ENCODE measurements around the gene ALLC.

ALLC gene

GRCh38 chr2:3631161-3631850 is 26.7 kb upstream of the ALLC start:
- Histone ChIP-seq H3K27me3 (ENCODE audit: control insufficient read depth, insufficient read depth, low read length) (no peaks in the 10 kb centered on the region), H2AFZ (no peak overlapping the region), H3K4me3 (ENCODE audit: low read depth, low read length) (no peak overlapping the region), H3K9ac (no peak overlapping the region), H3K79me2 (no peaks in the 10 kb centered on the region), H3K27ac (no peak overlapping the region), H3K4me1 (no peaks in the 10 kb centered on the region), H3K9me3 (ENCODE audit: control insufficient read depth, low read length) (no peaks in the 10 kb centered on the region), H3K4me2 (ENCODE audit: low read length) (no peak overlapping the region), H3K36me3 (ENCODE audit: control insufficient read depth, insufficient read depth, low read length) (no peaks in the 10 kb centered on the region)
- no peak for TF ChIP-seq CTCF (IDR thresholded peaks at IDR 0.05)

- H3K27me3 ChIP-seq (ENCODE audit: control insufficient read depth, insufficient read depth, low read length): no peaks in the 10 kb centered on the region
- no peaks in the 10 kb centered on the region for H3K4me1 ChIP-seq
- no peaks in the 10 kb centered on the region for H3K9me3 ChIP-seq (ENCODE audit: control insufficient read depth, low read length)
- H2AFZ ChIP-seq: no peak overlapping the region
- H3K9ac ChIP-seq: no peak overlapping the region
- H3K4me2 ChIP-seq (ENCODE audit: low read length): no peak overlapping the region
- no peaks in the 10 kb centered on the region for H3K36me3 ChIP-seq (ENCODE audit: control insufficient read depth, insufficient read depth, low read length)
- H3K27ac ChIP-seq: no peak overlapping the region
- no peak for TF ChIP-seq CTCF (IDR thresholded peaks at IDR 0.05)
- H3K4me3 ChIP-seq (ENCODE audit: low read depth, low read length): no peak overlapping the region
- no peaks in the 10 kb centered on the region for H3K79me2 ChIP-seq
Measured at GRCh38 chr2:3631851-3632659, 25.9 kb upstream of the ALLC start.

- H3K79me2 ChIP-seq: no peaks in the 10 kb centered on the region
- no peak overlapping the region for H3K4me2 ChIP-seq (ENCODE audit: low read length)
- H3K9me3 ChIP-seq (ENCODE audit: control insufficient read depth, low read length): no peaks in the 10 kb centered on the region
- H3K36me3 ChIP-seq (ENCODE audit: control insufficient read depth, insufficient read depth, low read length): no peaks in the 10 kb centered on the region
- no peak overlapping the region for H3K9ac ChIP-seq
- no peaks in the 10 kb centered on the region for H3K27me3 ChIP-seq (ENCODE audit: control insufficient read depth, insufficient read depth, low read length)
- no peak overlapping the region for H2AFZ ChIP-seq
- H3K27ac ChIP-seq: no peak overlapping the region
- no peaks in the 10 kb centered on the region for H3K4me1 ChIP-seq
- no peak overlapping the region for H3K4me3 ChIP-seq (ENCODE audit: low read depth, low read length)
- TF ChIP-seq CTCF (IDR thresholded peaks at IDR 0.05): no peak
Measured at GRCh38 chr2:3633089-3633981, 24.7 kb upstream of the ALLC start.

- H3K27ac ChIP-seq: no peak overlapping the region
- H3K36me3 ChIP-seq (ENCODE audit: control insufficient read depth, insufficient read depth, low read length): no peaks in the 10 kb centered on the region
- H3K4me3 ChIP-seq (ENCODE audit: low read depth, low read length): no peak overlapping the region
- no peak overlapping the region for H3K4me2 ChIP-seq (ENCODE audit: low read length)
- no peaks in the 10 kb centered on the region for H3K4me1 ChIP-seq
- H2AFZ ChIP-seq: no peak overlapping the region
- H3K27me3 ChIP-seq (ENCODE audit: control insufficient read depth, insufficient read depth, low read length): no peaks in the 10 kb centered on the region
- H3K79me2 ChIP-seq: no peaks in the 10 kb centered on the region
- TF ChIP-seq CTCF (IDR thresholded peaks at IDR 0.05): no peak
- H3K9ac ChIP-seq: no peak overlapping the region
- no peaks in the 10 kb centered on the region for H3K9me3 ChIP-seq (ENCODE audit: control insufficient read depth, low read length)
Measured at GRCh38 chr2:3633982-3634595, 23.9 kb upstream of the ALLC start.

Data from parathyroid adenoma (tissue), 2 donors.